ENCODE data around the gene HIPK2. TPM values are rescaled to one million over a fixed set of nuclear protein-coding genes. Genes with fewer than 3 reads are reported as not detected.
A peak's percentile ranks its signal among the peaks of the same experiment; 100 is the strongest.

The HIPK2 gene
- total RNA-seq, 1 donor from 2014 or later: 27.6 TPM

- Mint-ChIP-seq H3K36me3 (ENCODE audit: low read depth) (peaks cover 3% of the 10 kb centered on the region), H3K27me3 (ENCODE audit: low read depth) (no peaks in the 10 kb centered on the region), H3K9me3 (no peaks in the 10 kb centered on the region), H3K4me3 (ENCODE audit: low read depth) (no peak overlapping the region), H3K4me1 (ENCODE audit: low read depth) (peaks cover 12% of the 10 kb centered on the region), H3K27ac (no peak overlapping the region)
- intact Hi-C loops (cut with micrococcal nuclease): no loop called here
- no peak for DNase-seq (ENCODE audit: low spot score)
Observed at GRCh38 chr7:139745678-139746143, 32.1 kb downstream of the HIPK2 start.

GRCh38 chr7:139744768-139745677, 32.8 kb downstream of the HIPK2 start:
- no peaks in the 10 kb centered on the region for H3K9me3 Mint-ChIP-seq
- H3K4me1 Mint-ChIP-seq (ENCODE audit: low read depth): peaks cover 12% of the 10 kb centered on the region
- H3K36me3 Mint-ChIP-seq (ENCODE audit: low read depth): peaks cover 3% of the 10 kb centered on the region
- no peaks in the 10 kb centered on the region for H3K27me3 Mint-ChIP-seq (ENCODE audit: low read depth)
- no peak overlapping the region for H3K4me3 Mint-ChIP-seq (ENCODE audit: low read depth)
- no peak for DNase-seq (ENCODE audit: low spot score)
- intact Hi-C loops (cut with micrococcal nuclease): no loop called here
- H3K27ac Mint-ChIP-seq: no peak overlapping the region

GRCh38 chr7:139743967-139744767, 33.6 kb downstream of the HIPK2 start:
- peaks cover 10% of the 10 kb centered on the region for H3K4me1 Mint-ChIP-seq (ENCODE audit: low read depth)
- no peak for DNase-seq (ENCODE audit: low spot score)
- no peak overlapping the region for H3K4me3 Mint-ChIP-seq (ENCODE audit: low read depth)
- H3K9me3 Mint-ChIP-seq: no peaks in the 10 kb centered on the region
- no peaks in the 10 kb centered on the region for H3K27me3 Mint-ChIP-seq (ENCODE audit: low read depth)
- H3K27ac Mint-ChIP-seq: peak overlapping the region; percentile 5
- intact Hi-C loops (cut with micrococcal nuclease): no loop called here
- H3K36me3 Mint-ChIP-seq (ENCODE audit: low read depth): peaks cover 3% of the 10 kb centered on the region

GRCh38 chr7:139743267-139743966, 34.4 kb downstream of the HIPK2 start:
- no peak overlapping the region for H3K27ac Mint-ChIP-seq
- H3K27me3 Mint-ChIP-seq (ENCODE audit: low read depth): no peaks in the 10 kb centered on the region
- peaks cover 3% of the 10 kb centered on the region for H3K36me3 Mint-ChIP-seq (ENCODE audit: low read depth)
- H3K9me3 Mint-ChIP-seq: no peaks in the 10 kb centered on the region
- DNase-seq (ENCODE audit: low spot score): no peak
- intact Hi-C loops (cut with micrococcal nuclease): no loop called here
- peaks cover 14% of the 10 kb centered on the region for H3K4me1 Mint-ChIP-seq (ENCODE audit: low read depth)
- no peak overlapping the region for H3K4me3 Mint-ChIP-seq (ENCODE audit: low read depth)

GRCh38 chr7:139741789-139742344, 35.9 kb downstream of the HIPK2 start:
- Mint-ChIP-seq H3K27ac (no peak overlapping the region), H3K36me3 (ENCODE audit: low read depth) (peaks cover 3% of the 10 kb centered on the region), H3K9me3 (no peaks in the 10 kb centered on the region), H3K4me1 (ENCODE audit: low read depth) (peaks cover 25% of the 10 kb centered on the region), H3K4me3 (ENCODE audit: low read depth) (no peak overlapping the region), H3K27me3 (ENCODE audit: low read depth) (no peaks in the 10 kb centered on the region)
- intact Hi-C loops (cut with micrococcal nuclease): no loop called here
- DNase-seq (ENCODE audit: low spot score): no peak

GRCh38 chr7:139741239-139741638, 36.6 kb downstream of the HIPK2 start:
- Mint-ChIP-seq H3K36me3 (ENCODE audit: low read depth) (peaks cover 3% of the 10 kb centered on the region), H3K27me3 (ENCODE audit: low read depth) (no peaks in the 10 kb centered on the region), H3K9me3 (no peaks in the 10 kb centered on the region), H3K4me3 (ENCODE audit: low read depth) (no peak overlapping the region), H3K27ac (no peak overlapping the region), H3K4me1 (ENCODE audit: low read depth) (peaks cover 30% of the 10 kb centered on the region)
- intact Hi-C loops (cut with micrococcal nuclease): no loop called here
- no peak for DNase-seq (ENCODE audit: low spot score)

GRCh38 chr7:139739863-139740597, 37.8 kb downstream of the HIPK2 start:
- intact Hi-C loops (cut with micrococcal nuclease): no loop called here
- no peak for DNase-seq (ENCODE audit: low spot score)
- Mint-ChIP-seq H3K27ac (no peak overlapping the region), H3K27me3 (ENCODE audit: low read depth) (no peaks in the 10 kb centered on the region), H3K9me3 (no peaks in the 10 kb centered on the region), H3K4me3 (ENCODE audit: low read depth) (no peak overlapping the region), H3K36me3 (ENCODE audit: low read depth) (peaks cover 6% of the 10 kb centered on the region), H3K4me1 (ENCODE audit: low read depth) (peaks cover 36% of the 10 kb centered on the region)

GRCh38 chr7:139738772-139739171, 39.0 kb downstream of the HIPK2 start:
- intact Hi-C loops (cut with micrococcal nuclease): no loop called here
- Mint-ChIP-seq H3K36me3 (ENCODE audit: low read depth) (peaks cover 10% of the 10 kb centered on the region), H3K9me3 (no peaks in the 10 kb centered on the region), H3K27ac (no peak overlapping the region), H3K27me3 (ENCODE audit: low read depth) (no peaks in the 10 kb centered on the region), H3K4me1 (ENCODE audit: low read depth) (peaks cover 31% of the 10 kb centered on the region), H3K4me3 (ENCODE audit: low read depth) (no peak overlapping the region)
- no peak for DNase-seq (ENCODE audit: low spot score)

GRCh38 chr7:139738101-139738489, 39.7 kb downstream of the HIPK2 start:
- Mint-ChIP-seq H3K9me3 (peaks cover 1% of the 10 kb centered on the region), H3K4me3 (ENCODE audit: low read depth) (no peak overlapping the region), H3K4me1 (ENCODE audit: low read depth) (peaks cover 31% of the 10 kb centered on the region), H3K27me3 (ENCODE audit: low read depth) (no peaks in the 10 kb centered on the region), H3K36me3 (ENCODE audit: low read depth) (peaks cover 12% of the 10 kb centered on the region), H3K27ac (peak overlapping the region; percentile 67)
- DNase-seq (ENCODE audit: low spot score): no peak
- intact Hi-C loops (cut with micrococcal nuclease): no loop called here

GRCh38 chr7:139737221-139738100, 40.3 kb downstream of the HIPK2 start:
- Mint-ChIP-seq H3K36me3 (ENCODE audit: low read depth) (peaks cover 16% of the 10 kb centered on the region), H3K27ac (peak overlapping the region; percentile 67), H3K4me3 (ENCODE audit: low read depth) (no peak overlapping the region), H3K4me1 (ENCODE audit: low read depth) (peaks cover 33% of the 10 kb centered on the region), H3K27me3 (ENCODE audit: low read depth) (no peaks in the 10 kb centered on the region), H3K9me3 (peaks cover 5% of the 10 kb centered on the region)
- no peak for DNase-seq (ENCODE audit: low spot score)
- intact Hi-C loops (cut with micrococcal nuclease): no loop called here

GRCh38 chr7:139735912-139736595, 41.7 kb downstream of the HIPK2 start:
- no peak for DNase-seq (ENCODE audit: low spot score)
- Mint-ChIP-seq H3K27ac (no peak overlapping the region), H3K4me3 (ENCODE audit: low read depth) (no peak overlapping the region), H3K4me1 (ENCODE audit: low read depth) (peaks cover 47% of the 10 kb centered on the region), H3K9me3 (peaks cover 5% of the 10 kb centered on the region), H3K36me3 (ENCODE audit: low read depth) (peaks cover 16% of the 10 kb centered on the region), H3K27me3 (ENCODE audit: low read depth) (no peaks in the 10 kb centered on the region)
- intact Hi-C loops (cut with micrococcal nuclease): no loop called here

Data from activated T-helper 2 cell treated with anti-CD3 and anti-CD28 coated beads, Interferon-gamma antibody, Interleukin-2, Interleukin-4, amounts not matched to agents 10 μg/mL and 5 μg/mL and 100 μg/mL, durations not matched to agents 14 hours and 24 hours and 36 hours (primary cell).